IMR-90 (cell line): ENCODE data around the gene ACOT4. TPM values are rescaled to one million over a fixed set of nuclear protein-coding genes. Genes with fewer than 3 reads are reported as not detected.
"Not testable (repeated sequence)": the region's sequence is repeated elsewhere in the genome, so short reads cannot be mapped to it uniquely, and the experiment has no call there.

Experiments used
- ATAC-seq: fragments of 200-7000 bp; cut with Tn5 transposase; 2 replicates; pipeline ENCODE4 v1.9.1; 2020; ENCODE audit warnings: low read depth, mild to moderate bottlenecking, moderate library complexity
- BruUV-seq: library from RNA; stranded (reverse); fragments of 400-500 nt; replicated peaks from 2 replicates; lab custom pipeline; 2021; lab: Mats Ljungman, UMichigan
- CTCF ChIA-PET: fragments of 300-600 bp; formaldehyde crosslinking; extraction: SDS; loops from one replicate; lab custom pipeline; 2021; ENCODE audit warnings: antibody characterized with exemption; lab: Yijun Ruan, JAX
- POLR2A ChIA-PET: fragments of 300-600 bp; sonication (Branson Sonifier 250); formaldehyde crosslinking; loops from one replicate; lab custom pipeline; 2022; ENCODE audit warnings: antibody characterized with exemption; ENCODE audit not compliant: unreplicated experiment; lab: Charles Lee
- DNase-seq: peaks from one replicate; pipeline ENCODE4 v3.0.0; 2013
- H2AFZ ChIP-seq: replicated peaks from 2 replicates; pipeline ENCODE3; 2013; ENCODE audit warnings: low read length, mild to moderate bottlenecking; ENCODE audit not compliant: poor library complexity
- H2AK5ac ChIP-seq: 2 replicates; pipeline ENCODE4 v1.6.1; 2013; ENCODE audit warnings: low read depth, low read length, inconsistent platforms
- H2AK9ac ChIP-seq: replicated peaks from 2 replicates; pipeline ENCODE3; 2013; ENCODE audit warnings: mild to moderate bottlenecking, low read depth, low read length, moderate library complexity; ENCODE audit not compliant: poor library complexity
- H2BK120ac ChIP-seq: 2 replicates; pipeline ENCODE4 v1.6.1; 2013; ENCODE audit warnings: low read depth, low read length, inconsistent platforms
- H2BK15ac ChIP-seq: 3 replicates; pipeline ENCODE4 v1.6.1; 2013; ENCODE audit warnings: low read depth, low read length, inconsistent platforms
- H2BK20ac ChIP-seq: 2 replicates; pipeline ENCODE4 v1.6.1; 2013; ENCODE audit warnings: low read depth, mild to moderate bottlenecking, inconsistent platforms, low read length, moderate library complexity
- H2BK5ac ChIP-seq: 2 replicates; pipeline ENCODE4 v1.6.1; 2013; ENCODE audit warnings: mild to moderate bottlenecking, low read depth, low read length, inconsistent platforms; ENCODE audit not compliant: poor library complexity, severe bottlenecking
- H3K14ac ChIP-seq: replicated peaks from 2 replicates; pipeline ENCODE4 v1.6.1; 2013; ENCODE audit warnings: low read depth, low read length, inconsistent platforms
- H3K18ac ChIP-seq: 2 replicates; pipeline ENCODE4 v1.6.1; 2013; ENCODE audit warnings: low read depth, low read length, control low read depth
- H3K23ac ChIP-seq: 2 replicates; pipeline ENCODE4 v1.6.1; 2013; ENCODE audit warnings: low read depth, low read length, inconsistent platforms
- H3K27ac ChIP-seq: 2 replicates; pipeline ENCODE4 v1.5.1; 2013; ENCODE audit warnings: mild to moderate bottlenecking, control low read depth, low read length; ENCODE audit not compliant: insufficient read depth
- H3K27me3 ChIP-seq: 2 replicates; pipeline ENCODE4 v1.6.1; 2013; ENCODE audit warnings: low read length; ENCODE audit not compliant: control insufficient read depth, insufficient read depth
- H3K36me3 ChIP-seq: 2 replicates; pipeline ENCODE4 v1.6.1; 2013; ENCODE audit warnings: low read length, mixed read lengths; ENCODE audit not compliant: control insufficient read depth, insufficient read depth
- H3K4ac ChIP-seq: 2 replicates; pipeline ENCODE4 v1.6.1; 2013; ENCODE audit warnings: low read depth, low read length, inconsistent platforms
- H3K4me1 ChIP-seq: 2 replicates; pipeline ENCODE4 v1.6.1; 2013; ENCODE audit warnings: low read length, mixed read lengths; ENCODE audit not compliant: control insufficient read depth, insufficient read depth
- H3K4me2 ChIP-seq: 2 replicates; pipeline ENCODE4 v1.6.1; 2013; ENCODE audit warnings: low read depth, mild to moderate bottlenecking, control low read depth, low read length, moderate library complexity
- H3K4me3 ChIP-seq: 2 replicates; pipeline ENCODE4 v1.5.1; 2013; ENCODE audit warnings: low read depth, mild to moderate bottlenecking, control low read depth, low read length, moderate library complexity; ENCODE audit not compliant: insufficient read depth
- H3K56ac ChIP-seq: 2 replicates; pipeline ENCODE4 v1.6.1; 2013; ENCODE audit warnings: low read length, inconsistent platforms; ENCODE audit not compliant: insufficient read depth; ENCODE audit errors: extremely low read depth
- H3K79me1 ChIP-seq, 2 experiments: 2 replicates each; pipeline ENCODE4 v1.6.1; 2013; ENCODE audit warnings: low read length in 2 of 2, inconsistent platforms in 1 of 2, low read depth in 1 of 2
- H3K9ac ChIP-seq: 2 replicates; pipeline ENCODE4 v1.6.1; 2013; ENCODE audit warnings: low read depth, low read length, control low read depth
- H3K9me1 ChIP-seq: 2 replicates; pipeline ENCODE4 v1.6.1; 2013; ENCODE audit warnings: low read length, inconsistent platforms; ENCODE audit not compliant: insufficient read depth
- H3K9me3 ChIP-seq: 2 replicates; pipeline ENCODE4 v1.6.1; 2013; ENCODE audit warnings: low read length; ENCODE audit not compliant: control insufficient read depth, insufficient read depth
- H4K20me1 ChIP-seq: 2 replicates; pipeline ENCODE4 v1.6.1; 2013; ENCODE audit warnings: low read length, inconsistent platforms; ENCODE audit not compliant: insufficient read depth
- H4K5ac ChIP-seq: 2 replicates; pipeline ENCODE4 v1.6.1; 2013; ENCODE audit warnings: mild to moderate bottlenecking, low read depth, low read length, control low read depth
- H4K8ac ChIP-seq, 2 experiments: 2 replicates each; pipeline ENCODE4 v1.6.1; 2013; ENCODE audit warnings: low read depth in 2 of 2, low read length in 2 of 2, control low read depth in 1 of 2, inconsistent platforms in 1 of 2
- H4K91ac ChIP-seq: 2 replicates; pipeline ENCODE4 v1.6.1; 2013; ENCODE audit warnings: low read depth, low read length, inconsistent platforms; ENCODE audit not compliant: insufficient read depth
- WGBS, 2 experiments: methylation state at CpG; one replicate each; pipeline versions ENCODE4 v1.1.5 to v1.1.7; 2013; ENCODE audit warnings: missing lambda C conversion rate in 2 of 2; ENCODE audit not compliant: insufficient read length in 1 of 2; ENCODE audit errors: extremely low coverage in 2 of 2; 5-methylcytosine and 5-hydroxymethylcytosine counted together
- dilution Hi-C: fragments of 300-500 bp; cut with HindIII; formaldehyde crosslinking; loops from one replicate; pipeline ENCODE4 v1.14.3; 2018; ENCODE audit warnings: low sequenced_read_pairs; ENCODE audit not compliant: unreplicated experiment
- in situ Hi-C: fragments of 300-500 bp; cut with MboI; formaldehyde crosslinking; loops from 3 replicates; pipeline ENCODE4 v1.14.3; 2019; ENCODE audit warnings: low sequenced_read_pairs, inconsistent platforms, mixed read lengths
- intact Hi-C: fragments of 100-400 bp; cut with micrococcal nuclease; formaldehyde crosslinking; loops from 2 replicates; pipeline ENCODE4 v1.10.0; 2022
- polyA plus RNA-seq, 3 experiments: library from polyadenylated mRNA; depleted of rRNA; stranded (reverse); fragments of >200 nt; gene quantifications; 2 replicates each; pipeline ENCODE4 v1.2.3, GENCODE V29; 2012; ENCODE audit warnings: low replicate concordance in 1 of 3
- total RNA-seq: library from RNA; depleted of rRNA; stranded (reverse); fragments of >200 nt; gene quantifications from 2 replicates; pipeline ENCODE4 v1.2.3, GENCODE V29; 2012

ACOT4 gene
- total and polyA plus RNA-seq, 2 of the 4 experiments (the other 2 are of a cell fraction): 0.22 to 0.54 TPM

GRCh38 chr14:73566935-73567334 lies 24.7 kb upstream of the ACOT4 start:
- H4K91ac ChIP-seq, H3K36me3 ChIP-seq, H2AFZ ChIP-seq, H2AK5ac ChIP-seq, H3K9ac ChIP-seq, ATAC-seq, H3K4me2 ChIP-seq, H4K5ac ChIP-seq, H3K27me3 ChIP-seq, BruUV-seq, H3K14ac ChIP-seq, H3K18ac ChIP-seq, H3K4me1 ChIP-seq, H2BK20ac ChIP-seq, H4K20me1 ChIP-seq, in situ Hi-C loops, H3K56ac ChIP-seq, H3K4me3 ChIP-seq, DNase-seq, POLR2A ChIA-PET, H2BK15ac ChIP-seq, dilution Hi-C loops, H4K8ac ChIP-seq, H2BK120ac ChIP-seq, H2AK9ac ChIP-seq, H3K9me3 ChIP-seq, H3K9me1 ChIP-seq, H3K4ac ChIP-seq, H3K27ac ChIP-seq, H2BK5ac ChIP-seq, H3K23ac ChIP-seq: not testable (repeated sequence)
- WGBS, 2 experiments: no CpG with 5 or more reads among the region's 6 CpGs
- CTCF ChIA-PET: interaction anchor here (0.6 to 1.4 kb wide), 2 partner anchors 58 to 113 kb away, joined by 4 to 5 read pairs; no protein-coding TSS in a partner anchor
- peaks cover 15 to 29% of the 10 kb centered on the region in 2 experiments for H3K79me1 ChIP-seq
- intact Hi-C loops: loop anchor here (5.0 kb wide), 1 partner anchor 45 kb away; no protein-coding TSS in a partner anchor
